ENCODE measurements around the gene ZNF675. TPM values are rescaled to one million over a fixed set of nuclear protein-coding genes. Genes with fewer than 3 reads are reported as not detected.

ZNF675 gene
- total RNA-seq: 10 to 100 TPM in 2 of 4 donors, 1 to 10 TPM in 2; 5.5 to 15.8 (median 10.3) TPM

DNA sequence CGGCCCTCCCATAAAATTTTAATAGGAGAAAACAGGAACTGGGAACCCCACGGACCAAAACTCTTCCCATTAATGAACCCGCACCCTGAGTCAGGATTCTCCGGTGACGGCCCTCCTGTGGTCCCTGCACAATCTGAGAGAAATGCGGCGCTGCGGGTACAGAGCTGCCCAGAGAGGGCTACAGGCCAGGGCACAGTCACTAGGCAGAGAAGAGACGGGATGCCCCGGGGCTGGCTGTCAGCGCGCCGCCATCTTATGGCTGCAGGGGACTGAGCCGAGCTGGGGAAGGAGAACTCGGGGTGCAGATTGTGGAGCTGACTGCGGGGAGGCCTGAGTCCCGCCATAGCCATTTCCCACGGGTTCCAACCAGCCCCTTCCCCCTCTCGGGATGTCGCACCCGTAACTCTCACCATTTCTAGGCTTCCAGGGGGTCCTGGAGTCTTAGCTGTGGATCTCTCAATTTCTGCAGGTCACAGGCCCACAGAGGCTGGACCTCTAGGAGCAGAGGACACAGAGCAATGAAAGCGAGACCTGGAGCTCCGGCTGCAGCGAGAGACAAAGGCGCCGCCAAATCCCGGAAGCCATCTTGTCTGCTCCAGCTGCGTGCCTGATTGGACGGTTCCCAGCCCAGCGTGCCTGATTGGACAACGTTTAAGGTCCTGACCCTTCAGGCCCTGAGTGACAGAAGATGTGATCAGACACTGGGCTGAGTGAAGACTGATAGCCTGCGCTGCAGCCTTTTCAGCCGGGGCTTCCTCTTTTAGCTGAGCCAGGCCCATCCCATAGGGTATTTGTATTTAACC, at the start of gene ZNF675:
Gene ZNF675, minus strand, starts transcription at position 592 of the 803 bp plus-strand sequence. Its CDS starts 179 bp downstream, at position 413.
- TF ChIP-seq, protein P1, sequence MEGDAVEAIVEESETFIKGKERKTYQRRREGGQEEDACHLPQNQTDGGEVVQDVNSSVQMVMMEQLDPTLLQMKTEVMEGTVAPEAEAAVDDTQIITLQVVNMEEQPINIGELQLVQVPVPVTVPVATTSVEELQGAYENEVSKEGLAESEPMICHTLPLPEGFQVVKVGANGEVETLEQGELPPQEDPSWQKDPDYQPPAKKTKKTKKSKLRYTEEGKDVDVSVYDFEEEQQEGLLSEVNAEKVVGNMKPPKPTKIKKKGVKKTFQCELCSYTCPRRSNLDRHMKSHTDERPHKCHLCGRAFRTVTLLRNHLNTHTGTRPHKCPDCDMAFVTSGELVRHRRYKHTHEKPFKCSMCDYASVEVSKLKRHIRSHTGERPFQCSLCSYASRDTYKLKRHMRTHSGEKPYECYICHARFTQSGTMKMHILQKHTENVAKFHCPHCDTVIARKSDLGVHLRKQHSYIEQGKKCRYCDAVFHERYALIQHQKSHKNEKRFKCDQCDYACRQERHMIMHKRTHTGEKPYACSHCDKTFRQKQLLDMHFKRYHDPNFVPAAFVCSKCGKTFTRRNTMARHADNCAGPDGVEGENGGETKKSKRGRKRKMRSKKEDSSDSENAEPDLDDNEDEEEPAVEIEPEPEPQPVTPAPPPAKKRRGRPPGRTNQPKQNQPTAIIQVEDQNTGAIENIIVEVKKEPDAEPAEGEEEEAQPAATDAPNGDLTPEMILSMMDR (IDR thresholded peaks at IDR 0.05; ENCODE audit: low read depth): no peak

DNA sequence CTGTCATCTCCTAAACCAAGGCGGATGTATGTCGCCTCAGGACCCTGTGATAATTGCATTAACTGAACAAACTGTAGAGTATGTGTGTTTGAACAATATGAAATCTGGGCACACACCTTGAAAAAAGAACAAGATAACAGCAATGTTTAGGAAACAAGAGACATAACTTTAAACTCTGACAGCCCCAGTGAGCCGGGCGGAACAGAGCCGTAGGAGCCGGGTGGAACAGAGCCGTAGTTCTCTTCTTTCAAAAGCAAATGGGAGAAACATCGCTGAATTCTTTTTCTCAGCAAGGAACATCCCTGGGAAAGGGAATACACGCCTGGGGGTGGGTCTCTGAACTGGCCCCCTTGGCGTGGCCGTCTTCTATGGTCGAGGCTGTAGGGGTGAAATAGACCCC, 31.8 kb upstream of the ZNF675 start:
- TF ChIP-seq, protein P1 (IDR thresholded peaks at IDR 0.05; ENCODE audit: low read depth): no peak

GRCh38 chr19:23716792-23717191, 29.8 kb upstream of the ZNF675 start:
- TF ChIP-seq, protein P1 (IDR thresholded peaks at IDR 0.05; ENCODE audit: low read depth): no peak

DNA sequence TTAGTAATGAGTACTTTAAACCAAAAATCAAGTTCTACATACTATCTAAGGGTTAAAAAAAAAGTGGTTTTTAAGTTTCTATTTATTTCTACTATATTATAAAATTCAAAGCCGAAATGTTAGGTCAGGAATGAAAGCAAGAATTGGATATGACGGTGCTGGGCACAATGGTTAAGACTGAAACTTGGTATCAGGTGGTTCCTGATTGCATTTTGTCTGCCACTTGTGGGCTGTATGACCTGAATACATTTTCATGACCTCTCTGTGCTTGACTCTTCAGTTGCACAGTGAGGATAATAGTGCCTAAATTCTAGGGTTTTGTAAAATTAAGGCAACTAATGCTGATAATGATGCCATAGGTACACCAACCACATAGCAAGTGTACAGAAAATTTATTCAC, 22.3 kb upstream of the ZNF675 start:
- TF ChIP-seq, protein P1 (IDR thresholded peaks at IDR 0.05; ENCODE audit: low read depth): no peak

- TF ChIP-seq, protein P1 (IDR thresholded peaks at IDR 0.05; ENCODE audit: low read depth): no peak
These were observed 19.6 kb upstream of the ZNF675 start for GRCh38 chr19:23706657-23707056.

DNA sequence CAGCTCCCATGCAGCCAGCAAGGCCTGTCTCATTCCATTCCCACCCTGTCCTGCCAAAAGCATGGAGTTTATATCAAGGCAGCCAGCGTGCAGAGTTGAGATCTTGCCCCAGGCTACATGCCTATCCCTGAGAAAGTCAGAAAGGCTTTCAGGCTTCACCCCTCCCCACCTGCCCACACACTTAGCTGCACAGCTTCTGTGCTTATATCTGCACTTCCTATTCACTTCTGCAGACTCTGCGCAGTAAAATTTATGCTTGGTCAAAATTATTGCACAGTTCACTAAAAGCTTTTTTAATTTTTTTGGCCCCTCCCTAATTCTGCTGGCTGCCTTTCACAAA, 12.5 kb upstream of the ZNF675 start:
- TF ChIP-seq, protein P1 (IDR thresholded peaks at IDR 0.05; ENCODE audit: low read depth): no peak

DNA sequence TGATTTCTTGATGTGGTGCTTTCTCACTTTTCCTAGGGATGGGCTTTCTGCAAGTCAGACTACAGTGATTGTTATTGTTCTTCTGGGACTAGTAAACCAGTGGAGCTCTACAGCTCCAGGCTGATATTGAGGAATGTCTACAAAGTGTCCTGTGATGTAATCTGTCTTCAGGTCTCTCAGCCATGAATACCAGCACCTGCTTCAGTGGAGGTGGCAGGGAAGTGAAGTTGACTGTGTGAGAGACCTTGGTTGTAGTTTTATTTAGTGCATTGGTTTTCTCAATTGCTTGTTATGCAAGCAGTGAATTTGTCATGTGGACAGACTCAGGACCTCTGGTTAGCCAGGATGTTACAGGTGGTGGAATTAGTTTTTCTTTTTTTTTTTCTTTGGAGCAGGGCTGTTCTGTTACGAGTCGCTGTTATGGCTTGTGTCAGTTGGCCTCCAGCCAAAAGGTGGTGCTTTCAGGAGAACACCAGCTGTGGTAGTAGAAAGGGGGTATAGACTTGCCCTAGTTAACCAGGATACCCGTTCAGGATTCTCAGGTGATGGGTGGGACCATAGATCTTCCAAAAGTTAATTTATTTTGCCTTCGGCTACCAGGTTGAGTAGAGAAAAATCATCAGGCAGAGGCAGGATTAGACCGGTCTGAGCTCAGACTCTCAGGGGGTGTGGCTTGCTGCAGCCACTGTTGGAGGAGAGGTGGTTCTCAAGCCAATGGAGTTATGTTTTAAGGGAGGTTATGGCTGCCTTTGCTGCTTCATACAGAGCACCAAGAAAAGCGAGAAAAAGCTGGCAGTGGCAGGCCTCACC, 11.9 kb upstream of the ZNF675 start:
- TF ChIP-seq, protein P1 (IDR thresholded peaks at IDR 0.05; ENCODE audit: low read depth): no peak
